Measurements from ENCODE around the gene RNF128.

DNA sequence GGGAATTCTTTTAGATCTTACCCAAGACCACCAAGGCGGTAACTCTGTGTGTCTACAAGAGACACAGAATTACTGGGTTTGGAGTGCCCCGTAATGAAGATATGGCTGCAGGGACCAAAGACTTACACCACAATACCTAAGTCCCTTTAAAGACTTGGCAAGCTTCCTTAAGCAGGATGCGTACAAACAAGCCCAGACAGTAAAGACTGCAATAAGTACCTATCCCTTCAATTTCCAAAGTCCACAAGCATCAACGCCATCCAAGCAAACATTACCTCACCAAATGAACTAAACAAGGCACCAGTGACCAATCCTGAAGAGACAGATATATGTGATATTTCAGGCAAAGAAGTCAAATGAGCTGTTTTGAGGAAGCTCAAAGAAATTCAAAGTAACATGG is 42.3 kb upstream of the RNF128 start:
- TF ChIP-seq POLR2A (IDR thresholded peaks at IDR 0.05; ENCODE audit: low read length) = no peak
- TF ChIP-seq GATA1 (IDR thresholded peaks at IDR 0.05; ENCODE audit: low read depth, low read length) = no peak

Data from erythroblast (primary cell).